Measurements from ENCODE around the gene PXYLP1.

The PXYLP1 gene

GRCh38 chr3:141273700-141274410, 42.2 kb downstream of the PXYLP1 start:
- DNase-seq (ENCODE audit: low spot score) = no peak

- DNase-seq (ENCODE audit: low spot score) = no peak
These were observed 42.9 kb downstream of the PXYLP1 start for GRCh38 chr3:141274411-141275031.

GRCh38 chr3:141275032-141275422, 43.4 kb downstream of the PXYLP1 start:
- DNase-seq (ENCODE audit: low spot score) = no peak

GRCh38 chr3:141275511-141275910, 43.9 kb downstream of the PXYLP1 start:
- no peak for DNase-seq (ENCODE audit: low spot score)

- no peak for DNase-seq (ENCODE audit: low spot score)
These were observed 44.3 kb downstream of the PXYLP1 start for GRCh38 chr3:141275973-141276372.

- no peak for DNase-seq (ENCODE audit: low spot score)
These were observed 44.8 kb downstream of the PXYLP1 start for GRCh38 chr3:141276398-141276797.

- no peak for DNase-seq (ENCODE audit: low spot score)
These were observed 45.8 kb downstream of the PXYLP1 start for GRCh38 chr3:141277451-141277850.

- no peak for DNase-seq (ENCODE audit: low spot score)
These were observed 46.8 kb downstream of the PXYLP1 start for GRCh38 chr3:141278196-141279076.

- DNase-seq (ENCODE audit: low spot score) = peak; percentile 31
These were observed 47.7 kb downstream of the PXYLP1 start for GRCh38 chr3:141279077-141279967.

- no peak for DNase-seq (ENCODE audit: low spot score)
These were observed 48.5 kb downstream of the PXYLP1 start for GRCh38 chr3:141280086-141280485.

GRCh38 chr3:141280690-141281089, 49.1 kb downstream of the PXYLP1 start:
- no peak for DNase-seq (ENCODE audit: low spot score)

- no peak for DNase-seq (ENCODE audit: low spot score)
These were observed 53.9 kb downstream of the PXYLP1 start for GRCh38 chr3:141285570-141285969.

GRCh38 chr3:141286856-141287255, 55.2 kb downstream of the PXYLP1 start:
- DNase-seq (ENCODE audit: low spot score) = no peak

GRCh38 chr3:141287326-141287725, 55.7 kb downstream of the PXYLP1 start:
- DNase-seq (ENCODE audit: low spot score) = no peak

- no peak for DNase-seq (ENCODE audit: low spot score)
These were observed 56.8 kb downstream of the PXYLP1 start for GRCh38 chr3:141288336-141288990.

- DNase-seq (ENCODE audit: low spot score) = no peak
These were observed 57.7 kb downstream of the PXYLP1 start for GRCh38 chr3:141289228-141289772.

GRCh38 chr3:141291559-141292355, 60.1 kb downstream of the PXYLP1 start:
- DNase-seq (ENCODE audit: low spot score) = no peak

- DNase-seq (ENCODE audit: low spot score) = no peak
These were observed 60.9 kb downstream of the PXYLP1 start for GRCh38 chr3:141292356-141293058.

- DNase-seq (ENCODE audit: low spot score) = no peak
These were observed 62.7 kb downstream of the PXYLP1 start for GRCh38 chr3:141294301-141294700.

- no peak for DNase-seq (ENCODE audit: low spot score)
These were observed 63.2 kb downstream of the PXYLP1 start for GRCh38 chr3:141294848-141295247.

Measured in NAMALWA (cell line).